ENCODE results near the gene ADAMTSL1. TPM values are rescaled to one million over a fixed set of nuclear protein-coding genes. Genes with fewer than 3 reads are reported as not detected.
"Not testable (repeated sequence)": the region's sequence is repeated elsewhere in the genome, so short reads cannot be mapped to it uniquely, and the experiment has no call there.

The ADAMTSL1 gene
- polyA plus RNA-seq, 1 experiment = 17.2 TPM

GRCh38 chr9:18925880-18926279 lies 451.9 kb downstream of the ADAMTSL1 start:
- DNase-seq (ENCODE audit: low read depth) = no peak
- H3K27me3 ChIP-seq (ENCODE audit: control insufficient read depth, insufficient read depth, low read length) = no peaks in the 10 kb centered on the region
- ChIA-PET POLR2A (no interaction called here), CTCF (interaction anchor here (1.1 kb wide), 1 partner anchor 17 kb away, joined by 3 read pairs; no protein-coding TSS in a partner anchor)
- H3K36me3 ChIP-seq (ENCODE audit: control insufficient read depth, insufficient read depth, low read length) = no peaks in the 10 kb centered on the region
- no peak for TF ChIP-seq CTCF (IDR thresholded peaks at IDR 0.05; ENCODE audit: insufficient read depth, low read depth, low read length)
- no peak overlapping the region for H3K4me3 ChIP-seq (ENCODE audit: low read depth, low read length)

- CTCF ChIA-PET = interaction anchor here (1.1 kb wide), 1 partner anchor 16 kb away, joined by 3 read pairs; no protein-coding TSS in a partner anchor
- Histone ChIP-seq H3K27me3 (ENCODE audit: control insufficient read depth, insufficient read depth, low read length) (no peaks in the 10 kb centered on the region), H3K36me3 (ENCODE audit: control insufficient read depth, insufficient read depth, low read length) (no peaks in the 10 kb centered on the region), H3K4me3 (ENCODE audit: low read depth, low read length) (no peak overlapping the region)
- no peak for DNase-seq (ENCODE audit: low read depth)
- POLR2A ChIA-PET = no interaction called here
- TF ChIP-seq CTCF (IDR thresholded peaks at IDR 0.05; ENCODE audit: insufficient read depth, low read depth, low read length) = no peak
Observed at GRCh38 chr9:18926513-18926912, 452.6 kb downstream of the ADAMTSL1 start.

- DNase-seq (ENCODE audit: low read depth) = no peak
- Histone ChIP-seq H3K27me3 (ENCODE audit: control insufficient read depth, insufficient read depth, low read length) (no peaks in the 10 kb centered on the region), H3K36me3 (ENCODE audit: control insufficient read depth, insufficient read depth, low read length) (no peaks in the 10 kb centered on the region), H3K4me3 (ENCODE audit: low read depth, low read length) (no peak overlapping the region)
- no peak for TF ChIP-seq CTCF (IDR thresholded peaks at IDR 0.05; ENCODE audit: insufficient read depth, low read depth, low read length)
- ChIA-PET CTCF (interaction anchor here (1.1 to 1.2 kb wide), 2 partner anchors 11 to 16 kb away, joined by 3 to 4 read pairs; no protein-coding TSS in a partner anchor), POLR2A (no interaction called here)
Observed at GRCh38 chr9:18928711-18929110, 454.8 kb downstream of the ADAMTSL1 start.

- DNase-seq (ENCODE audit: low read depth); H3K36me3 ChIP-seq (ENCODE audit: control insufficient read depth, insufficient read depth, low read length); POLR2A ChIA-PET; H3K4me3 ChIP-seq (ENCODE audit: low read depth, low read length); CTCF ChIA-PET; H3K27me3 ChIP-seq (ENCODE audit: control insufficient read depth, insufficient read depth, low read length): not testable (repeated sequence)
Observed at GRCh38 chr9:18930611-18931010, 456.7 kb downstream of the ADAMTSL1 start.

GRCh38 chr9:18935541-18935940 lies 461.6 kb downstream of the ADAMTSL1 start:
- no peak for TF ChIP-seq CTCF (IDR thresholded peaks at IDR 0.05; ENCODE audit: insufficient read depth, low read depth, low read length)
- H3K4me3 ChIP-seq (ENCODE audit: low read depth, low read length) = no peak overlapping the region
- no peaks in the 10 kb centered on the region for H3K27me3 ChIP-seq (ENCODE audit: control insufficient read depth, insufficient read depth, low read length)
- CTCF ChIA-PET = interaction anchor here (0.7 kb wide), 1 partner anchor 112 kb away, joined by 3 read pairs; no protein-coding TSS in a partner anchor
- DNase-seq (ENCODE audit: low read depth) = no peak
- POLR2A ChIA-PET = no interaction called here
- no peaks in the 10 kb centered on the region for H3K36me3 ChIP-seq (ENCODE audit: control insufficient read depth, insufficient read depth, low read length)
